Measurements from ENCODE around the gene TIE1. TPM values are rescaled to one million over a fixed set of nuclear protein-coding genes. Genes with fewer than 3 reads are reported as not detected.

TIE1 gene
- total and polyA plus RNA-seq, 2 of the 13 experiments (the other 11 are each of a cell fraction or from before 2014, with no cell fraction given), result 0.58 to 0.84 TPM

DNA sequence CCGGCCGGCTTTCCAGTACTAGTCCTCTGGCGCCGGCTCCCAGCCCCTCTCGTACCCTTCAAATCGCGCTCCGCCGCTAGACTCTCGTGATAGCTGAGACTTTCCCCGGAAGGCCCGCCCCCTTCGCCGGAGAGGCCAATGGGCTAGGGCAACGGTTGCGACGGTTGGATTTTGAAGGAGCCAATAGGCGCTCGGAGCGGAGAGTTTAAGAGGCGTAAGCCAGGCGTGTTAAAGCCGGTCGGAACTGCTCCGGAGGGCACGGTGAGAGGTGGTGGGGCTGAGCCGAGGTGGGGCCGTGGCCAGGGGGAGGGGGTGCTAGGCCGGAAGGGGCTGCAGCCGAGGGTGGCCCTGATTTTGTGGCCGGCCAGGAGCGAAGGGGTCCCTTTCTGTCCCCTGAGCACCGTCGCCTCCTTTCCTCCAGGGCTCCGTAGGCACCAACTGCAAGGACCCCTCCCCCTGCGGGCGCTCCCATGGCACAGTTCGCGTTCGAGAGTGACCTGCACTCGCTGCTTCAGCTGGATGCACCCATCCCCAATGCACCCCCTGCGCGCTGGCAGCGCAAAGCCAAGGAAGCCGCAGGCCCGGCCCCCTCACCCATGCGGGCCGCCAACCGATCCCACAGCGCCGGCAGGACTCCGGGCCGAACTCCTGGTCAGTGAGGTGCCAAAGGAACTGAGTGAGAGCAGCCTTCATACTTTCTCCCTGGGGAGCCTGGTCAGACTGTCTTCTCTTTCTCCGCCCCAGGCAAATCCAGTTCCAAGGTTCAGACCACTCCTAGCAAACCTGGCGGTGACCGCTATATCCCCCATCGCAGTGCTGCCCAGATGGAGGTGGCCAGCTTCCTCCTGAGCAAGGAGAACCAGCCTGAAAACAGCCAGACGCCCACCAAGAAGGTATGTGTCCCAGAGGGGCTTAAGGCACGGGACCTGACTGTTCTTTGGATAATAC is 58.2 kb downstream of the TIE1 start, which contains the start of gene CDC20 (continued):
- TF ChIP-seq, protein P1, sequence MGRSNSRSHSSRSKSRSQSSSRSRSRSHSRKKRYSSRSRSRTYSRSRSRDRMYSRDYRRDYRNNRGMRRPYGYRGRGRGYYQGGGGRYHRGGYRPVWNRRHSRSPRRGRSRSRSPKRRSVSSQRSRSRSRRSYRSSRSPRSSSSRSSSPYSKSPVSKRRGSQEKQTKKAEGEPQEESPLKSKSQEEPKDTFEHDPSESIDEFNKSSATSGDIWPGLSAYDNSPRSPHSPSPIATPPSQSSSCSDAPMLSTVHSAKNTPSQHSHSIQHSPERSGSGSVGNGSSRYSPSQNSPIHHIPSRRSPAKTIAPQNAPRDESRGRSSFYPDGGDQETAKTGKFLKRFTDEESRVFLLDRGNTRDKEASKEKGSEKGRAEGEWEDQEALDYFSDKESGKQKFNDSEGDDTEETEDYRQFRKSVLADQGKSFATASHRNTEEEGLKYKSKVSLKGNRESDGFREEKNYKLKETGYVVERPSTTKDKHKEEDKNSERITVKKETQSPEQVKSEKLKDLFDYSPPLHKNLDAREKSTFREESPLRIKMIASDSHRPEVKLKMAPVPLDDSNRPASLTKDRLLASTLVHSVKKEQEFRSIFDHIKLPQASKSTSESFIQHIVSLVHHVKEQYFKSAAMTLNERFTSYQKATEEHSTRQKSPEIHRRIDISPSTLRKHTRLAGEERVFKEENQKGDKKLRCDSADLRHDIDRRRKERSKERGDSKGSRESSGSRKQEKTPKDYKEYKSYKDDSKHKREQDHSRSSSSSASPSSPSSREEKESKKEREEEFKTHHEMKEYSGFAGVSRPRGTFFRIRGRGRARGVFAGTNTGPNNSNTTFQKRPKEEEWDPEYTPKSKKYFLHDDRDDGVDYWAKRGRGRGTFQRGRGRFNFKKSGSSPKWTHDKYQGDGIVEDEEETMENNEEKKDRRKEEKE (IDR thresholded peaks at IDR 0.05), result no peak
- no peak for TF ChIP-seq ZFP36L2 (CRISPR knock-in tag; IDR thresholded peaks at IDR 0.05)
- TF ChIP-seq POLR2A (IDR thresholded peaks at IDR 0.05; ENCODE audit: insufficient read depth in 1 of 2, low read depth in 2 of 2, low read length in 2 of 2), result peak; percentile 82 to 87
- TF ChIP-seq ZNF619 (CRISPR knock-in tag; IDR thresholded peaks at IDR 0.05), result no peak
- peak; percentile 98 for TF ChIP-seq MXD4 (CRISPR knock-in tag; IDR thresholded peaks at IDR 0.05)
- TF ChIP-seq KDM5A (IDR thresholded peaks at IDR 0.05; ENCODE audit: borderline replicate concordance, low read length), result peak; percentile 70
- no peak for TF ChIP-seq PCBP2 (optimal IDR thresholded peaks at IDR 0.05; ENCODE audit: low read depth, low read length, poor library complexity, severe bottlenecking)
- TF ChIP-seq SAP130 (CRISPR knock-in tag; IDR thresholded peaks at IDR 0.05; ENCODE audit: low read depth), result peak; percentile 100
- no peak for TF ChIP-seq ZNF20 (CRISPR knock-in tag; IDR thresholded peaks at IDR 0.05)
- no peak; the same call in 1 of the 2 replicates for TF ChIP-seq SRY (CRISPR knock-in tag; IDR thresholded peaks at IDR 0.05)
- TF ChIP-seq, protein P2, sequence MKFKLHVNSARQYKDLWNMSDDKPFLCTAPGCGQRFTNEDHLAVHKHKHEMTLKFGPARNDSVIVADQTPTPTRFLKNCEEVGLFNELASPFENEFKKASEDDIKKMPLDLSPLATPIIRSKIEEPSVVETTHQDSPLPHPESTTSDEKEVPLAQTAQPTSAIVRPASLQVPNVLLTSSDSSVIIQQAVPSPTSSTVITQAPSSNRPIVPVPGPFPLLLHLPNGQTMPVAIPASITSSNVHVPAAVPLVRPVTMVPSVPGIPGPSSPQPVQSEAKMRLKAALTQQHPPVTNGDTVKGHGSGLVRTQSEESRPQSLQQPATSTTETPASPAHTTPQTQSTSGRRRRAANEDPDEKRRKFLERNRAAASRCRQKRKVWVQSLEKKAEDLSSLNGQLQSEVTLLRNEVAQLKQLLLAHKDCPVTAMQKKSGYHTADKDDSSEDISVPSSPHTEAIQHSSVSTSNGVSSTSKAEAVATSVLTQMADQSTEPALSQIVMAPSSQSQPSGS (CRISPR knock-in tag; IDR thresholded peaks at IDR 0.05), result no peak
- TF ChIP-seq ARNT (IDR thresholded peaks at IDR 0.05), result no peak
- no peak for TF ChIP-seq ZNF333 (CRISPR knock-in tag; IDR thresholded peaks at IDR 0.05; ENCODE audit: borderline replicate concordance)
- peak; percentile 72; the same call in 1 of the 2 replicates for TF ChIP-seq DMAP1 (CRISPR knock-in tag; IDR thresholded peaks at IDR 0.05)
- TF ChIP-seq, protein P3, sequence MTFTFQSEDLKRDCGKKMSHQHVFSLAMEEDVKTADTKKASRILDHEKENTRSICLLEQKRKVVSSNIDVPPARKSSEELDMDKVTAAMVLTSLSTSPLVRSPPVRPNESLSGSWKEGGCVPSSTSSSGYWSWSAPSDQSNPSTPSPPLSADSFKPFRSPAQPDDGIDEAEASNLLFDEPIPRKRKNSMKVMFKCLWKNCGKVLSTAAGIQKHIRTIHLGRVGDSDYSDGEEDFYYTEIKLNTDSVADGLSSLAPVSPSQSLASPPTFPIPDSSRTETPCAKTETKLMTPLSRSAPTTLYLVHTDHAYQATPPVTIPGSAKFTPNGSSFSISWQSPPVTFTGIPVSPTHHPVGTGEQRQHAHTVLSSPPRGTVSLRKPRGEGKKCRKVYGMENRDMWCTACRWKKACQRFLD (CRISPR knock-in tag; IDR thresholded peaks at IDR 0.05; ENCODE audit: borderline replicate concordance), result no peak
- TF ChIP-seq NR3C1 (CRISPR knock-in tag; IDR thresholded peaks at IDR 0.05), result no peak
- TF ChIP-seq, protein P4, sequence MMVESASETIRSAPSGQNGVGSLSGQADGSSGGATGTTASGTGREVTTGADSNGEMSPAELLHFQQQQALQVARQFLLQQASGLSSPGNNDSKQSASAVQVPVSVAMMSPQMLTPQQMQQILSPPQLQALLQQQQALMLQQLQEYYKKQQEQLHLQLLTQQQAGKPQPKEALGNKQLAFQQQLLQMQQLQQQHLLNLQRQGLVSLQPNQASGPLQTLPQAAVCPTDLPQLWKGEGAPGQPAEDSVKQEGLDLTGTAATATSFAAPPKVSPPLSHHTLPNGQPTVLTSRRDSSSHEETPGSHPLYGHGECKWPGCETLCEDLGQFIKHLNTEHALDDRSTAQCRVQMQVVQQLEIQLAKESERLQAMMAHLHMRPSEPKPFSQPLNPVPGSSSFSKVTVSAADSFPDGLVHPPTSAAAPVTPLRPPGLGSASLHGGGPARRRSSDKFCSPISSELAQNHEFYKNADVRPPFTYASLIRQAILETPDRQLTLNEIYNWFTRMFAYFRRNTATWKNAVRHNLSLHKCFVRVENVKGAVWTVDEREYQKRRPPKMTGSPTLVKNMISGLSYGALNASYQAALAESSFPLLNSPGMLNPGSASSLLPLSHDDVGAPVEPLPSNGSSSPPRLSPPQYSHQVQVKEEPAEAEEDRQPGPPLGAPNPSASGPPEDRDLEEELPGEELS (CRISPR knock-in tag; IDR thresholded peaks at IDR 0.05), result peak; percentile 18
- no peak for TF ChIP-seq ZNF607 (CRISPR knock-in tag; IDR thresholded peaks at IDR 0.05; ENCODE audit: borderline replicate concordance)
- TF ChIP-seq ZNF33B (CRISPR knock-in tag; IDR thresholded peaks at IDR 0.05), result no peak
- no peak for TF ChIP-seq STAT5B (CRISPR knock-in tag; IDR thresholded peaks at IDR 0.05)
- TF ChIP-seq, protein P5, sequence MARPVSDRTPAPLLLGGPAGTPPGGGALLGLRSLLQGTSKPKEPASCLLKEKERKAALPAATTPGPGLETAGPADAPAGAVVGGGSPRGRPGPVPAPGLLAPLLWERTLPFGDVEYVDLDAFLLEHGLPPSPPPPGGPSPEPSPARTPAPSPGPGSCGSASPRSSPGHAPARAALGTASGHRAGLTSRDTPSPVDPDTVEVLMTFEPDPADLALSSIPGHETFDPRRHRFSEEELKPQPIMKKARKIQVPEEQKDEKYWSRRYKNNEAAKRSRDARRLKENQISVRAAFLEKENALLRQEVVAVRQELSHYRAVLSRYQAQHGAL (CRISPR knock-in tag; IDR thresholded peaks at IDR 0.05; ENCODE audit: not compliant biosample characterization), result no peak
- TF ChIP-seq MIER2 (CRISPR knock-in tag; IDR thresholded peaks at IDR 0.05), result no peak
- TF ChIP-seq ZNF562 (CRISPR knock-in tag; IDR thresholded peaks at IDR 0.05; ENCODE audit: borderline replicate concordance), result peak; percentile 40; the same call in 1 of the 2 replicates

Data from HepG2 (cell line).